H9 (cell line): Measurements from ENCODE around the gene NDUFC2. TPM values are rescaled to one million over a fixed set of nuclear protein-coding genes. Genes with fewer than 3 reads are reported as not detected.

Source experiments
- DNase-seq: peaks from one replicate; pipeline ENCODE4 v3.0.0-alpha.2; 2017
- H2AFZ ChIP-seq: one replicate; pipeline ENCODE4 v1.6.1; 2013; ENCODE audit warnings: mild to moderate bottlenecking, low read length, control low read depth, moderate library complexity
- H2AK5ac ChIP-seq: 2 replicates; pipeline ENCODE4 v1.6.1; 2013; ENCODE audit warnings: low read length, control low read depth, mixed read lengths; ENCODE audit not compliant: insufficient read length
- H2BK120ac ChIP-seq: one replicate; pipeline ENCODE4 v1.6.1; 2013; ENCODE audit warnings: low read depth, mild to moderate bottlenecking, low read length, control low read depth, inconsistent platforms; ENCODE audit not compliant: poor library complexity, severe bottlenecking
- H2BK12ac ChIP-seq: 2 replicates; pipeline ENCODE4 v1.6.1; 2013; ENCODE audit warnings: low read length, control low read depth, mixed read lengths, low read depth; ENCODE audit not compliant: insufficient read length
- H2BK15ac ChIP-seq: 2 replicates; pipeline ENCODE4 v1.6.1; 2013; ENCODE audit warnings: low read depth, low read length, control low read depth
- H2BK20ac ChIP-seq: one replicate; pipeline ENCODE4 v1.6.1; 2013; ENCODE audit warnings: low read depth, mild to moderate bottlenecking, low read length, control low read depth, inconsistent platforms; ENCODE audit not compliant: poor library complexity, severe bottlenecking
- H2BK5ac ChIP-seq: 2 replicates; pipeline ENCODE4 v1.6.1; 2013; ENCODE audit warnings: low read length, control low read depth, mixed read lengths; ENCODE audit not compliant: insufficient read length
- H3K14ac ChIP-seq: 2 replicates; pipeline ENCODE4 v1.6.1; 2013; ENCODE audit warnings: low read length, control low read depth; ENCODE audit not compliant: insufficient read depth
- H3K18ac ChIP-seq: 2 replicates; pipeline ENCODE4 v1.6.1; 2013; ENCODE audit warnings: low read depth, mild to moderate bottlenecking, mixed read lengths, low read length, control low read depth; ENCODE audit not compliant: insufficient read length
- H3K23ac ChIP-seq: 2 replicates; pipeline ENCODE4 v1.6.1; 2013; ENCODE audit warnings: low read length, control low read depth, mixed read lengths, low read depth; ENCODE audit not compliant: insufficient read length
- H3K23me2 ChIP-seq: 2 replicates; pipeline ENCODE4 v1.6.1; 2013; ENCODE audit warnings: low read depth, mild to moderate bottlenecking, mixed read lengths, low read length, control low read depth; ENCODE audit not compliant: insufficient read length, poor library complexity, severe bottlenecking
- H3K27ac ChIP-seq: 2 replicates; pipeline ENCODE4 v1.5.1; 2013; ENCODE audit warnings: low read length, control low read depth, mixed read lengths, low read depth; ENCODE audit not compliant: insufficient read length
- H3K27me3 ChIP-seq: 2 replicates; pipeline ENCODE4 v1.6.1; 2013; ENCODE audit warnings: low read length, control low read depth, inconsistent platforms; ENCODE audit not compliant: insufficient read depth
- H3K4ac ChIP-seq: 2 replicates; pipeline ENCODE4 v1.6.1; 2013; ENCODE audit warnings: low read depth, mild to moderate bottlenecking, control low read depth, inconsistent platforms, low read length, moderate library complexity
- H3K4me1 ChIP-seq: 2 replicates; pipeline ENCODE4 v1.6.1; 2013; ENCODE audit warnings: low read length, control low read depth, inconsistent platforms; ENCODE audit not compliant: insufficient read depth
- H3K4me2 ChIP-seq: 2 replicates; pipeline ENCODE4 v1.6.1; 2013; ENCODE audit warnings: low read length, control low read depth, mixed read lengths; ENCODE audit not compliant: insufficient read length, insufficient read depth
- H3K56ac ChIP-seq: 2 replicates; pipeline ENCODE4 v1.6.1; 2013; ENCODE audit warnings: low read depth, mild to moderate bottlenecking, mixed read lengths, low read length, control low read depth; ENCODE audit not compliant: insufficient read length
- H3K79me1 ChIP-seq: 2 replicates; pipeline ENCODE4 v1.6.1; 2013; ENCODE audit warnings: low read depth, mild to moderate bottlenecking, moderate library complexity, low read length, control low read depth, inconsistent platforms; ENCODE audit not compliant: insufficient read depth, poor library complexity, severe bottlenecking
- H3K79me2 ChIP-seq: 2 replicates; pipeline ENCODE4 v1.6.1; 2013; ENCODE audit warnings: low read length, control low read depth, inconsistent platforms; ENCODE audit not compliant: insufficient read depth
- H3K9ac ChIP-seq: 2 replicates; pipeline ENCODE4 v1.6.1; 2013; ENCODE audit warnings: low read length, control low read depth, mixed read lengths; ENCODE audit not compliant: insufficient read length; ENCODE audit errors: extremely low read depth
- H3K9me3 ChIP-seq: one replicate; pipeline ENCODE4 v1.6.1; 2013; ENCODE audit warnings: low read depth, low read length, inconsistent platforms; ENCODE audit not compliant: control insufficient read depth
- H3T11ph ChIP-seq: one replicate; pipeline ENCODE4 v1.6.1; 2013; ENCODE audit warnings: mild to moderate bottlenecking, low read length, control low read depth, inconsistent platforms
- H4K20me1 ChIP-seq: one replicate; pipeline ENCODE4 v1.6.1; 2013; ENCODE audit not compliant: control insufficient read depth, insufficient read length, insufficient read depth
- H4K5ac ChIP-seq: 2 replicates; pipeline ENCODE4 v1.6.1; 2013; ENCODE audit warnings: low read depth, mild to moderate bottlenecking, mixed read lengths, low read length, control low read depth; ENCODE audit not compliant: insufficient read length
- H4K8ac ChIP-seq: replicated peaks from 2 replicates; pipeline ENCODE4 v1.6.1; 2013; ENCODE audit warnings: low read length, control low read depth, mixed read lengths, low read depth; ENCODE audit not compliant: insufficient read length
- H4K91ac ChIP-seq: 2 replicates; pipeline ENCODE4 v1.6.1; 2013; ENCODE audit warnings: low read depth, mild to moderate bottlenecking, moderate library complexity, mixed read lengths, low read length, control low read depth; ENCODE audit not compliant: insufficient read length
- H3K27ac Mint-ChIP-seq, 3 experiments: 2 replicates in 2 of 3; 3 replicates in 1 of 3; pipeline ENCODE4 v1.8.0; 2020 to 2021; ENCODE audit warnings: mixed read lengths in 3 of 3, mild to moderate bottlenecking in 1 of 3, moderate library complexity in 1 of 3
- H3K27me3 Mint-ChIP-seq: 2 replicates; pipeline ENCODE4 v1.8.0; 2021; ENCODE audit warnings: low read depth, mild to moderate bottlenecking, moderate library complexity, mixed read lengths
- H3K36me3 Mint-ChIP-seq, 3 experiments: 2 replicates in 2 of 3; 3 replicates in 1 of 3; pipeline ENCODE4 v1.8.0; 2020 to 2021; ENCODE audit warnings: low read depth in 3 of 3, mixed read lengths in 3 of 3; ENCODE audit not compliant: insufficient read depth in 1 of 3
- H3K4me1 Mint-ChIP-seq, 2 experiments: 2 replicates each; pipeline ENCODE4 v1.8.0; 2020; ENCODE audit warnings: mixed read lengths in 2 of 2
- H3K4me3 Mint-ChIP-seq, 2 experiments: 2 replicates in 1 of 2; 3 replicates in 1 of 2; pipeline ENCODE4 v1.8.0; 2020 to 2021; ENCODE audit warnings: mild to moderate bottlenecking in 2 of 2, mixed read lengths in 2 of 2, moderate library complexity in 1 of 2
- H3K9me3 Mint-ChIP-seq, 2 experiments: 2 replicates in 1 of 2; 3 replicates in 1 of 2; pipeline ENCODE4 v1.8.0; 2020; ENCODE audit warnings: mild to moderate bottlenecking in 2 of 2, mixed read lengths in 2 of 2, moderate library complexity in 1 of 2
- whole genome bisulfite sequencing: extraction: QIAGEN DNeasy Blood & Tissue Kit; methylation state at CpG from one replicate; pipeline ENCODE4 v1.1.7; 2013; ENCODE audit warnings: missing lambda C conversion rate, low lambda C conversion rate, mixed read lengths; ENCODE audit not compliant: insufficient read length; ENCODE audit errors: extremely low coverage; 5-methylcytosine and 5-hydroxymethylcytosine counted together
- total RNA-seq: library from RNA; stranded (reverse); gene quantifications from 2 replicates; pipeline ENCODE4 v1.2.1, GENCODE V29; 2021
- TF ChIP-seq, protein P1 (sequence below): fragments of 200-600 bp; sonication (generic); conservative IDR thresholded peaks from 3 replicates; pipeline ENCODE4 v1.8.0; 2021; ENCODE audit warnings: antibody characterized with exemption, mild to moderate bottlenecking

Gene NDUFC2
- total RNA-seq, 1 experiment from 2014 or later: 247 TPM

- no CpG with 5 or more reads among the region's 4 CpGs for WGBS
- H3K4me1 Mint-ChIP-seq: peaks cover 3 to 17% of the 10 kb centered on the region in 2 experiments
- Histone ChIP-seq H2BK120ac (no peak overlapping the region), H3K56ac (no peak overlapping the region), H3K4me1 (no peaks in the 10 kb centered on the region), H2AK5ac (no peak overlapping the region), H2BK12ac (no peak overlapping the region), H3T11ph (no peak overlapping the region), H3K9ac (no peak overlapping the region), H3K23ac (no peak overlapping the region), H3K23me2 (peaks cover 2% of the 10 kb centered on the region), H4K5ac (no peak overlapping the region), H2BK15ac (no peak overlapping the region), H3K14ac (no peak overlapping the region), H2BK20ac (no peak overlapping the region), H3K4ac (no peak overlapping the region), H3K9me3 (no peaks in the 10 kb centered on the region), H2BK5ac (no peak overlapping the region), H3K79me1 (no peaks in the 10 kb centered on the region), H2AFZ (no peak overlapping the region), H3K4me2 (no peak overlapping the region), H3K79me2 (no peaks in the 10 kb centered on the region), H4K20me1 (no peaks in the 10 kb centered on the region), H3K18ac (no peak overlapping the region), H3K27ac (no peak overlapping the region), H3K27me3 (no peaks in the 10 kb centered on the region), H4K91ac (no peak overlapping the region), H4K8ac (no peak overlapping the region)
- no peak overlapping the region for H3K27ac Mint-ChIP-seq
- DNase-seq: no peak
- H3K27me3 Mint-ChIP-seq: no peaks in the 10 kb centered on the region
- no peaks in the 10 kb centered on the region for H3K36me3 Mint-ChIP-seq
- TF ChIP-seq, protein P1, sequence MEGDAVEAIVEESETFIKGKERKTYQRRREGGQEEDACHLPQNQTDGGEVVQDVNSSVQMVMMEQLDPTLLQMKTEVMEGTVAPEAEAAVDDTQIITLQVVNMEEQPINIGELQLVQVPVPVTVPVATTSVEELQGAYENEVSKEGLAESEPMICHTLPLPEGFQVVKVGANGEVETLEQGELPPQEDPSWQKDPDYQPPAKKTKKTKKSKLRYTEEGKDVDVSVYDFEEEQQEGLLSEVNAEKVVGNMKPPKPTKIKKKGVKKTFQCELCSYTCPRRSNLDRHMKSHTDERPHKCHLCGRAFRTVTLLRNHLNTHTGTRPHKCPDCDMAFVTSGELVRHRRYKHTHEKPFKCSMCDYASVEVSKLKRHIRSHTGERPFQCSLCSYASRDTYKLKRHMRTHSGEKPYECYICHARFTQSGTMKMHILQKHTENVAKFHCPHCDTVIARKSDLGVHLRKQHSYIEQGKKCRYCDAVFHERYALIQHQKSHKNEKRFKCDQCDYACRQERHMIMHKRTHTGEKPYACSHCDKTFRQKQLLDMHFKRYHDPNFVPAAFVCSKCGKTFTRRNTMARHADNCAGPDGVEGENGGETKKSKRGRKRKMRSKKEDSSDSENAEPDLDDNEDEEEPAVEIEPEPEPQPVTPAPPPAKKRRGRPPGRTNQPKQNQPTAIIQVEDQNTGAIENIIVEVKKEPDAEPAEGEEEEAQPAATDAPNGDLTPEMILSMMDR: no peak
- H3K4me3 Mint-ChIP-seq: no peak overlapping the region
- peaks cover 0 to under 1% of the 10 kb centered on the region in 2 experiments; a peak in 3 of 5 replicates for H3K9me3 Mint-ChIP-seq
Measured at GRCh38 chr11:78033040-78033439, 46.6 kb downstream of the NDUFC2 start.
